SH-SY5Y (cell line): ENCODE measurements around the gene CTBP1.

Experiments used
- GATA2 ChIP-seq: IDR thresholded peaks from 2 replicates; pipeline ENCODE4 v1.6.1; 2011; ENCODE audit warnings: mild to moderate bottlenecking, low read depth, low read length
- GATA3 ChIP-seq: IDR thresholded peaks from 2 replicates; pipeline ENCODE4 v1.6.1; 2011; ENCODE audit warnings: low read depth, mild to moderate bottlenecking, low read length, moderate library complexity

Gene CTBP1

GRCh38 chr4:1249731-1250526 is 999 bp upstream of the CTBP1 start:
- TF ChIP-seq GATA2 (no peak), GATA3 (no peak)

DNA sequence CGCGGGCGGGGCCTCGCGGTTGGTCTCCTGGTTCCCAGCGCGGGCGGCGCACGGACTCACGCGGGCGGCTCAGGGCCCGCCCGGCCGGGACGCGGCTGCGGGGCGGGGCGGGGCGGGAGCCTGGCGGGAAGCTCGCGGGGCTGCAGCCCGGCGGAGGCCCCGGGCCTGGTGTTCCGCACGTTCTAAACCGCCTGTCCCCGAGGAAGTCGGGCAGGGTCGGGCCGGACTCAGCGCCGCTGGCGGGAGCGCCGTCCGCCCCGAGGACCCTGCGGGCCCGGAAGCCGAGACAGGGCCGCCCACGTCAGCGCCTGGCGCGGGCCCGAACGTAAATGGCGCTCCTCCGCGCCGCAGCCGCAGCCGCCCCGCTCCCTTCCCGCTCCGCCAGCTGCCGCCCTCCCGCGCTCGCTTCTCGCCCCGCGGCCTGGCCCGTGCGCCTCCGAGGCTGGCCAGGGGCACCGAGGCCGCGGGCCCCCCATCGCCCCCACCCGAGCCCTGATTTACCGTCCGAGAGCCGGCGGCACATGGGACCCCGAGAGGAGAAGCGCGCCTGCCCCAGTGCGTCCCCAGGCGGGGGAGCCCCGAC is 309 bp upstream of the CTBP1 start:
- TF ChIP-seq GATA3 (no peak), GATA2 (no peak)

DNA sequence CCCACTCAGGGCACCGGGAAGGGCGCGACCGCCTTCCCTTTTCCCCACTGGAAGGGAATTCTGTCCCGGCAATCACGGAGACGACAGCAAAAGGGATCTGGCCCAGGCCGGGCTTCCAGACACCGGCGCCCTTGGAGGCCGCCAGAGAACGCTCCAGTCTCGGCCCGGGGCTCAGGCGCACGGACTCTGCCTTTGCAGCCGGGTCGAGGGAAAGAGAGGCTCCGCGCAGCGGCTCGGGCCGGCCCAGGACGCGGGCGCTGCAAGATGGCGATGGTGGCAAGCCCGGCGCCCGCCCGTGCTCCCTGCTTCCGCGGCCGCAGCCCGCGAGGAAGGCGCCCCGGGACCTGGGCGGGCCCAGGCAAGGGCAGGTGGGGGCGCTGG is 1.1 kb downstream of the CTBP1 start:
- TF ChIP-seq GATA2: no peak
- no peak for TF ChIP-seq GATA3

DNA sequence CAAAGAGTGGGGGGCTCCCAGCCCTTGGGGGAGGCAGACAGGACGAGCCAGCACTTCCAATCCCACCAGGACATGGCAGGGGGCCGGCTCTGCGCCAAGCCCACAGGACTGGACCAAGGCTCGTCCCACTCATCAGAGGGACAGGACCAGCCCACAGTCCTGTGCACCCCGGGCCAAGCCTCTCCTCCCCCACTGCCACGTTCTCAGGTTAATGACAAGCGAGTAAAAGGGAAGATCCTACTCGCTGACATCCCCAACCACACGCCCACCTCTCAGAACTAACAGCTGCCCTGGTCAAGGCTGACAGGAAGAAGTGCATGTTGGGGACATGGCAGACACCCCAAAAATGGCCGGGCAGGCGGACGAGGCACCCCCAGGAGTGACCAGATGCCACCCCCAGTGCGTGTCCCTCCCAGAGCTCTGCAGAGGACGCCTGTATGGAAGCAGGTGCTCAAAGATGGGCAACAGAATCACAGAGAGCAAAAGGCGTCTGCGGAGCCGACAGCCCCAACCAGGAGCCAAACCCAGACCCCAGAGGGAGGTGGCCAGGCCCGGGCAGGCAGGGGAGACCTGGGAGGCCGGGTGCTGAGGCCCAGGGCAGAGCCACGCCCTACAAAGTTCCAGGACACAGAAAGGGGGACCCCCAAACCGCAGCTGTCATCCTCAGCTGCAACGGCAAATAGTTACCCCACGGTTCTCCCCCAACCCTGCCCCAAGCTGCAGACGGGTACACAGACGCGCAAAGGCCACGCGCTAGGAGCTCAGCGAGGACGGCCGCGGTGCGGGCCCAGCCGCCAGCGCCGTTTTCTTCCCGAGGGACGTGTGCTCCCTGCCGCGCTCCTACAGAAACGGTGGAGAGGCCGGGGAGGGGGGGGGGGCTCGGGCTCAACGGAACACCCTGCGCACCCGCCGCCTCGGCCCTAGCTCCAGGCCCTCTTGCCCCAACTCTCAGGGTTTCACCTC is 1.7 kb downstream of the CTBP1 start:
- TF ChIP-seq GATA2: no peak
- TF ChIP-seq GATA3: no peak

DNA sequence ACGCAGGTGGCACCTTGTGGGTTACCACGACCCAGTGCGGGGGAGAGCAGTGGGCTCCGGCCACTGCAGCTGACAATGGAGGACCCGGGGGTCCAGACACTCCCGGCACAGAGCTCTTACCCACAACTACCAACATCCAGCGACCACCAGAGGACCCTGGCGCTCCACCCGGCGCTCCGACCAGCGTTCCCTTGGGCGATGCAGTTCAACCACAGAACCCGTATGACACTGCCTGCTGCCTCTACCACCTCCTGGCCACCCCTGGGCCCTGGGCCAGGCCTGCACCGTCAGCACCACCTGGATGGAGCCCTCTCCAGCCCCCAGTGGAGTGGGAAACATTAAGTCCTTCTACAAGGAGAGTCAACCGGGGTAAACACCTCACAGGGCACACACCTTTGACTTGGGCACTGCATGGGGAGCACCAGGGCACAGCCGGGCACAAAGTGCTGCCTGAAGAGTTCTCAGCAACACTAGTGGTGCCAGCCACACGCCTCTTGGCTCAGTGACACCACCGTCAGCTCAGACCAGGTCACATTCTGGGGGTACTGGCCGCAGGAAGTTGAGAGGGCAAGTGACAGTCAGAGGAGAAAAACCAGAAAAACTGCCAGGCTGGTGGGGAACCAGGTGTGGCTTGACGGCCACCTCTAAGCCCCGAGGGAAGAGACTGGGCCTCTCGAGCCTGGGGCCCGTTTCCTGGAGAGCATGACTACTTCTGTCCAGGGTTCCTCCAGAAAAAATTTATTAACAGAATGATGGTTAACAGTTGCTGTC is 2.6 kb downstream of the CTBP1 start:
- no peak for TF ChIP-seq GATA2
- no peak for TF ChIP-seq GATA3

- TF ChIP-seq GATA2 (no peak), GATA3 (no peak)
Measured at GRCh38 chr4:1245481-1246051, 3.4 kb downstream of the CTBP1 start.

DNA sequence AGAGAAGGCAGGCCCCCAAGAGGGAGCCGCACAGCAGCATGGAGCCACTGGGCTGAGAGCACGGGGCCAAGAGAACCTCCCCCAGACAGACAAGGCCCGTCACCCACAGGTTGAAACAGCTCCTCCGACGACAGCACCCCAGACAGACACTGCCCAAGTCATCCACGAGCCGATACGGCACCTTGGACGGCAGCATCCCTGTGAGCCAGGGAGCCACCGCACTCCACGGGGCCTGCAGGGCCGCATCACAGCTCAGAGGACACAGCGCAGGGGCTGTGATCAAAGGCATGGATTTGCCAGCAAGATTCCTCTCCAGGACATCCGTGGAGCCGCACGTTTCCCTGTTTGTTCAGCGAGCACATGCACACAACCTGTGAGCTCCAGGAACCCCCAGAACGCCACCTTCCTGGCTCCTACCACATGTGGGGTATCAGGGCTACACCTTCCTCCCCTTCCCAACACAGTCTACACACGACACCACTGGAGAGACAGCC is 3.9 kb downstream of the CTBP1 start:
- no peak for TF ChIP-seq GATA2
- TF ChIP-seq GATA3: no peak

- TF ChIP-seq GATA3 (no peak), GATA2 (no peak)
Measured at GRCh38 chr4:1244081-1244977, 4.6 kb downstream of the CTBP1 start.

GRCh38 chr4:1243451-1244080 is 5.4 kb downstream of the CTBP1 start:
- TF ChIP-seq GATA3: no peak
- no peak for TF ChIP-seq GATA2

DNA sequence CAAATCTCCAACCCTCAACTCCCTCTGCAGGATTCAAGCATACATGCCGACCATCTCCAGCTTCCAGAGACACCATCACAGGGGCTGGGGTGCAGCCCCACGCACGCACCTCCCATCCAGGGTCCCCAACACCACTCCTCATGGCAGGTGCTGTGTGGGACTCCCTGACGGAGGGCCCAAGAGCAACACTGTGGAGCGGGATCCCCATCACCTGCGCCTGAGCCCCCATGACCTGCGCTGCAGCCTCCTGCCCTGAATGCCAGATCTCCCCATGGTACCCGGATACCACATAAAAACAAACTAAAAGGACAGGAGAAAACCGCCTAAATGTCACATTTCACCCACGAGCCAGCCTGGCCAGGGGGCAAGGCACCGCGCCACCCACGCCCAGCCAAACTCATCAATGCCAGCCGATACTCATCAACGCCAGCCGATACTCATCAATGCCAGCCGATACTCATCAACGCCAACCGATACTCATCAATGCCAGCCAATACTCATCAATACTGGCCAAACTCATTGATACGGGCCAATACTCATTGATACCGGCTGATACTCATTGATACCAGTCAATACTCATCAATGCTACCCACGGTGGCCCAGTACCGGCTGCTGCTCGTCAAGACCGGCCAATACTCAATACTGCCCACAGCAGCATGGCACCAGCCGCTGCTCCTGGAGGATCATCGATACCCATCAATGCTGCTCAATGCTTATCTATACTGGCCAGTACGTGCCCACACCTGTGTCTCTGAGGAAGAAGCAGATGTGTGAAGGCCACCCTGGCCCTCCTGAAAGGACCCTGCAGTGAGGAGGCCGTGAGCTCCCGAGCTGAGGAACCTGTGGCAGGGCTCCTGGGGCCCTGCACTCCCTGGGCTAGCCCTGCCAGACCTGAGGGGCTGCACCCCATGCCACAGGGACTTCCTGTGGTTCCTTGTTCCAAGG is 6.2 kb downstream of the CTBP1 start:
- no peak for TF ChIP-seq GATA2
- no peak for TF ChIP-seq GATA3
